Effector memory CD8-positive, alpha-beta T cell (primary cell): ENCODE results near the gene CEACAM21.
A peak's percentile ranks its signal among the peaks of the same experiment; 100 is the strongest.

Experiments used
- ATAC-seq: fragments of 150-1000 bp; cut with Tn5 transposase; replicated peaks from 2 replicates; pipeline ENCODE4 v1.10.0; 2021; ENCODE audit warnings: mild to moderate bottlenecking, moderate library complexity
- DNase-seq, 3 experiments: peaks; one replicate each; pipeline ENCODE4 v3.0.0; 2021
- H3K27ac Mint-ChIP-seq, 2 donors: one replicate each; pipeline ENCODE4 v1.8.0; 2022; ENCODE audit warnings: mild to moderate bottlenecking in 2 of 2, mixed read lengths in 2 of 2, moderate library complexity in 2 of 2
- H3K27me3 Mint-ChIP-seq, 2 donors: one replicate each; pipeline ENCODE4 v1.8.0; 2022; ENCODE audit warnings: mixed read lengths in 2 of 2
- H3K36me3 Mint-ChIP-seq: one replicate; pipeline ENCODE4 v1.8.0; 2022; ENCODE audit warnings: mild to moderate bottlenecking, moderate library complexity, mixed read lengths; ENCODE audit not compliant: insufficient read depth
- H3K4me1 Mint-ChIP-seq, 2 donors: one replicate each; pipeline ENCODE4 v1.8.0; 2022; ENCODE audit warnings: low read depth in 2 of 2, mixed read lengths in 2 of 2
- H3K4me3 Mint-ChIP-seq, 2 donors: one replicate each; pipeline ENCODE4 v1.8.0; 2022; ENCODE audit warnings: mild to moderate bottlenecking in 2 of 2, mixed read lengths in 2 of 2, moderate library complexity in 2 of 2
- H3K9me3 Mint-ChIP-seq, 2 donors: one replicate each; pipeline ENCODE4 v1.8.0; 2022; ENCODE audit warnings: mixed read lengths in 2 of 2

Gene CEACAM21

GRCh38 chr19:41597600-41598041 lies 21.7 kb downstream of the CEACAM21 start:
- no peaks in the 10 kb centered on the region for H3K9me3 Mint-ChIP-seq
- peak; percentile 69 to 75 (median 72) for DNase-seq
- H3K36me3 Mint-ChIP-seq = peaks cover 2% of the 10 kb centered on the region
- H3K4me1 Mint-ChIP-seq = peaks cover 6 to 9% of the 10 kb centered on the region in 2 donors
- peaks cover 17 to 87% of the 10 kb centered on the region in 2 donors for H3K27me3 Mint-ChIP-seq
- H3K4me3 Mint-ChIP-seq = no peak overlapping the region
- no peak overlapping the region for H3K27ac Mint-ChIP-seq
- ATAC-seq = peak; percentile 87

GRCh38 chr19:41599175-41599966 lies 23.4 kb downstream of the CEACAM21 start:
- H3K4me3 Mint-ChIP-seq = no peak overlapping the region
- peaks cover 2% of the 10 kb centered on the region for H3K36me3 Mint-ChIP-seq
- no peak overlapping the region for H3K27ac Mint-ChIP-seq
- ATAC-seq (no peak), DNase-seq (no peak)
- peaks cover 23 to 89% of the 10 kb centered on the region in 2 donors for H3K27me3 Mint-ChIP-seq
- peaks cover 6 to 9% of the 10 kb centered on the region in 2 donors for H3K4me1 Mint-ChIP-seq
- H3K9me3 Mint-ChIP-seq = no peaks in the 10 kb centered on the region

- H3K27me3 Mint-ChIP-seq = peaks cover 28 to 80% of the 10 kb centered on the region in 2 donors
- no peak for DNase-seq
- H3K4me3 Mint-ChIP-seq = no peak overlapping the region
- ATAC-seq = no peak
- H3K27ac Mint-ChIP-seq = no peak overlapping the region
- no peaks in the 10 kb centered on the region for H3K9me3 Mint-ChIP-seq
- peaks cover 2 to 4% of the 10 kb centered on the region in 2 donors for H3K4me1 Mint-ChIP-seq
- peaks cover 2% of the 10 kb centered on the region for H3K36me3 Mint-ChIP-seq
Measured at GRCh38 chr19:41601771-41602170, 25.8 kb downstream of the CEACAM21 start.

- no peak for DNase-seq
- no peak for ATAC-seq
- H3K9me3 Mint-ChIP-seq = no peaks in the 10 kb centered on the region
- H3K4me3 Mint-ChIP-seq = no peak overlapping the region
- H3K27ac Mint-ChIP-seq = no peak overlapping the region
- no peaks in the 10 kb centered on the region for H3K4me1 Mint-ChIP-seq
- no peaks in the 10 kb centered on the region for H3K36me3 Mint-ChIP-seq
- H3K27me3 Mint-ChIP-seq = peaks cover 18 to 75% of the 10 kb centered on the region in 2 donors
Measured at GRCh38 chr19:41604831-41605230, 28.9 kb downstream of the CEACAM21 start.

GRCh38 chr19:41606215-41606837 lies 30.4 kb downstream of the CEACAM21 start:
- Mint-ChIP-seq H3K4me1 (no peaks in the 10 kb centered on the region), H3K27me3 (peaks cover 18 to 70% of the 10 kb centered on the region in 2 donors), H3K4me3 (no peak overlapping the region), H3K27ac (no peak overlapping the region), H3K9me3 (no peaks in the 10 kb centered on the region), H3K36me3 (no peaks in the 10 kb centered on the region)
- no peak for ATAC-seq
- DNase-seq = no peak

GRCh38 chr19:41607668-41608067 lies 31.7 kb downstream of the CEACAM21 start:
- Mint-ChIP-seq H3K4me1 (no peaks in the 10 kb centered on the region), H3K9me3 (no peaks in the 10 kb centered on the region), H3K27me3 (peaks cover 17 to 64% of the 10 kb centered on the region in 2 donors), H3K27ac (no peak overlapping the region), H3K4me3 (no peak overlapping the region), H3K36me3 (no peaks in the 10 kb centered on the region)
- no peak for DNase-seq
- no peak for ATAC-seq

GRCh38 chr19:41610789-41611188 lies 34.8 kb downstream of the CEACAM21 start:
- H3K27me3 Mint-ChIP-seq = peaks cover 36 to 71% of the 10 kb centered on the region in 2 donors
- no peaks in the 10 kb centered on the region for H3K9me3 Mint-ChIP-seq
- no peaks in the 10 kb centered on the region for H3K4me1 Mint-ChIP-seq
- no peaks in the 10 kb centered on the region for H3K36me3 Mint-ChIP-seq
- ATAC-seq (no peak), DNase-seq (no peak)
- H3K4me3 Mint-ChIP-seq = no peak overlapping the region
- no peak overlapping the region for H3K27ac Mint-ChIP-seq

GRCh38 chr19:41612483-41612882 lies 36.5 kb downstream of the CEACAM21 start:
- H3K4me3 Mint-ChIP-seq = no peak overlapping the region
- no peaks in the 10 kb centered on the region for H3K36me3 Mint-ChIP-seq
- ATAC-seq = no peak
- H3K4me1 Mint-ChIP-seq = no peaks in the 10 kb centered on the region
- H3K27me3 Mint-ChIP-seq = peaks cover 47 to 79% of the 10 kb centered on the region in 2 donors
- DNase-seq = no peak
- no peaks in the 10 kb centered on the region for H3K9me3 Mint-ChIP-seq
- no peak overlapping the region for H3K27ac Mint-ChIP-seq

GRCh38 chr19:41615207-41615606 lies 39.2 kb downstream of the CEACAM21 start:
- Mint-ChIP-seq H3K27ac (no peak overlapping the region), H3K9me3 (no peaks in the 10 kb centered on the region), H3K27me3 (peaks cover 47 to 89% of the 10 kb centered on the region in 2 donors), H3K36me3 (no peaks in the 10 kb centered on the region), H3K4me1 (no peaks in the 10 kb centered on the region), H3K4me3 (no peak overlapping the region)
- ATAC-seq (no peak), DNase-seq (no peak)

- Mint-ChIP-seq H3K4me1 (no peaks in the 10 kb centered on the region), H3K4me3 (no peak overlapping the region), H3K9me3 (no peaks in the 10 kb centered on the region), H3K36me3 (no peaks in the 10 kb centered on the region), H3K27ac (no peak overlapping the region), H3K27me3 (peaks cover 55 to 100% of the 10 kb centered on the region in 2 donors)
- no peak for ATAC-seq
- DNase-seq = no peak
Measured at GRCh38 chr19:41616792-41617621, 41.0 kb downstream of the CEACAM21 start.

- no peak for ATAC-seq
- Mint-ChIP-seq H3K9me3 (no peaks in the 10 kb centered on the region), H3K27me3 (peaks cover 54 to 100% of the 10 kb centered on the region in 2 donors), H3K4me3 (no peak overlapping the region), H3K4me1 (no peaks in the 10 kb centered on the region), H3K27ac (no peak overlapping the region), H3K36me3 (no peaks in the 10 kb centered on the region)
- DNase-seq = no peak
Measured at GRCh38 chr19:41617941-41618730, 42.2 kb downstream of the CEACAM21 start.

GRCh38 chr19:41619018-41619556 lies 43.1 kb downstream of the CEACAM21 start:
- DNase-seq (no peak), ATAC-seq (no peak)
- peaks cover 48 to 100% of the 10 kb centered on the region in 2 donors for H3K27me3 Mint-ChIP-seq
- H3K9me3 Mint-ChIP-seq = no peaks in the 10 kb centered on the region
- H3K4me1 Mint-ChIP-seq = no peaks in the 10 kb centered on the region
- no peak overlapping the region for H3K27ac Mint-ChIP-seq
- no peaks in the 10 kb centered on the region for H3K36me3 Mint-ChIP-seq
- no peak overlapping the region for H3K4me3 Mint-ChIP-seq
